ENCODE measurements around the gene GJD4.

The GJD4 gene

GRCh38 chr10:35585356-35585755 lies 19.8 kb upstream of the GJD4 start:
- no peak overlapping the region for H3K4me3 ChIP-seq (replicated peaks; ENCODE audit: low read depth, low read length)
- TF ChIP-seq CTCF (IDR thresholded peaks at IDR 0.05; ENCODE audit: low read length, missing control alignments), result no peak
- no peak for DNase-seq (ENCODE audit: low read depth)

- DNase-seq (ENCODE audit: low read depth), result no peak
- no peak overlapping the region for H3K4me3 ChIP-seq (replicated peaks; ENCODE audit: low read depth, low read length)
- no peak for TF ChIP-seq CTCF (IDR thresholded peaks at IDR 0.05; ENCODE audit: low read length, missing control alignments)
Observed at GRCh38 chr10:35585903-35586535, 19.1 kb upstream of the GJD4 start.

- no peak for TF ChIP-seq CTCF (IDR thresholded peaks at IDR 0.05; ENCODE audit: low read length, missing control alignments)
- H3K4me3 ChIP-seq (replicated peaks; ENCODE audit: low read depth, low read length), result no peak overlapping the region
- DNase-seq (ENCODE audit: low read depth), result no peak
Observed at GRCh38 chr10:35588836-35589235, 16.3 kb upstream of the GJD4 start.

GRCh38 chr10:35592441-35592840 lies 12.7 kb upstream of the GJD4 start:
- TF ChIP-seq CTCF (IDR thresholded peaks at IDR 0.05; ENCODE audit: low read length, missing control alignments), result no peak
- DNase-seq (ENCODE audit: low read depth), result no peak
- no peak overlapping the region for H3K4me3 ChIP-seq (replicated peaks; ENCODE audit: low read depth, low read length)

- no peak for DNase-seq (ENCODE audit: low read depth)
- no peak for TF ChIP-seq CTCF (IDR thresholded peaks at IDR 0.05; ENCODE audit: low read length, missing control alignments)
- no peak overlapping the region for H3K4me3 ChIP-seq (replicated peaks; ENCODE audit: low read depth, low read length)
Observed at GRCh38 chr10:35594115-35595079, 10.7 kb upstream of the GJD4 start.

GRCh38 chr10:35595106-35595505 lies 10.0 kb upstream of the GJD4 start:
- no peak for DNase-seq (ENCODE audit: low read depth)
- H3K4me3 ChIP-seq (replicated peaks; ENCODE audit: low read depth, low read length), result no peak overlapping the region
- no peak for TF ChIP-seq CTCF (IDR thresholded peaks at IDR 0.05; ENCODE audit: low read length, missing control alignments)
